GM15510 (cell line): ENCODE results near the gene MAP3K14.

Experiments used
- POLR2A ChIP-seq: IDR thresholded peaks from 3 replicates; pipeline ENCODE4 v1.6.1; 2011; ENCODE audit warnings: borderline replicate concordance; ENCODE audit not compliant: insufficient read length; ENCODE audit errors: extremely low read depth

MAP3K14 gene

GRCh38 chr17:45300060-45300751 lies 16.6 kb downstream of the MAP3K14 start:
- TF ChIP-seq POLR2A = no peak

- no peak for TF ChIP-seq POLR2A
Measured at GRCh38 chr17:45299361-45299760, 17.5 kb downstream of the MAP3K14 start.

- TF ChIP-seq POLR2A = no peak
Measured at GRCh38 chr17:45298546-45299285, 18.1 kb downstream of the MAP3K14 start.

GRCh38 chr17:45296833-45297124 lies 20.0 kb downstream of the MAP3K14 start:
- TF ChIP-seq POLR2A = no peak

- TF ChIP-seq POLR2A = no peak
Measured at GRCh38 chr17:45296003-45296832, 20.6 kb downstream of the MAP3K14 start.

GRCh38 chr17:45294506-45294905 lies 22.3 kb downstream of the MAP3K14 start:
- TF ChIP-seq POLR2A = no peak

- no peak for TF ChIP-seq POLR2A
Measured at GRCh38 chr17:45293413-45294211, 23.2 kb downstream of the MAP3K14 start.

GRCh38 chr17:45292696-45293412 lies 24.0 kb downstream of the MAP3K14 start:
- TF ChIP-seq POLR2A = no peak

GRCh38 chr17:45291171-45291805 lies 25.5 kb downstream of the MAP3K14 start:
- TF ChIP-seq POLR2A = no peak

GRCh38 chr17:45290269-45290765 lies 26.5 kb downstream of the MAP3K14 start:
- TF ChIP-seq POLR2A = no peak

- TF ChIP-seq POLR2A = no peak
Measured at GRCh38 chr17:45289301-45290268, 27.2 kb downstream of the MAP3K14 start.

- no peak for TF ChIP-seq POLR2A
Measured at GRCh38 chr17:45288825-45289224, 28.0 kb downstream of the MAP3K14 start.
